SK-N-SH treated with all-trans-retinoic acid at 6 μM for 48 hours (cell line): ENCODE data around the gene NAB1.

Source experiments
- ATAC-seq: fragments of 200-7000 bp; cut with Tn5 transposase; 3 replicates; pipeline ENCODE4 v1.9.1; 2020; ENCODE audit warnings: mild to moderate bottlenecking, moderate library complexity
- BACH2 ChIP-seq: fragments of 250-450 bp; sonication (Bioruptor Pico); IDR thresholded peaks from 2 replicates; pipeline ENCODE4 v1.9.0; 2021; ENCODE audit warnings: mild to moderate bottlenecking, borderline replicate concordance
- CREB5 ChIP-seq: fragments of 250-450 bp; sonication (Bioruptor Pico); IDR thresholded peaks from 2 replicates; pipeline ENCODE4 v1.5.1; 2020; ENCODE audit warnings: low read depth, mild to moderate bottlenecking, moderate library complexity
- CSDC2 ChIP-seq: fragments of 250-450 bp; sonication (Bioruptor Pico); IDR thresholded peaks from 2 replicates; pipeline ENCODE4 v1.5.0; 2020; ENCODE audit warnings: mild to moderate bottlenecking, moderate library complexity
- ESRRG ChIP-seq: fragments of 250-450 bp; sonication (Bioruptor Pico); IDR thresholded peaks from 2 replicates; pipeline ENCODE4 v1.6.1; 2021; ENCODE audit warnings: mild to moderate bottlenecking
- GLIS3 ChIP-seq: fragments of 250-450 bp; sonication (Bioruptor Pico); IDR thresholded peaks from 2 replicates; pipeline ENCODE4 v1.5.0; 2020; ENCODE audit warnings: mild to moderate bottlenecking, moderate library complexity
- ISL1 ChIP-seq: fragments of 250-450 bp; sonication (Bioruptor Pico); IDR thresholded peaks from 2 replicates; pipeline ENCODE4 v2.1.2; 2022; ENCODE audit warnings: mild to moderate bottlenecking, moderate library complexity
- OSR1 ChIP-seq: fragments of 250-450 bp; sonication (Bioruptor Pico); IDR thresholded peaks from 2 replicates; pipeline ENCODE4 v1.8.0; 2022; ENCODE audit warnings: moderate library complexity, mild to moderate bottlenecking, inconsistent platforms
- PATZ1 ChIP-seq: fragments of 250-450 bp; sonication (Bioruptor Pico); IDR thresholded peaks from 2 replicates; pipeline ENCODE4 v1.8.0; 2020; ENCODE audit warnings: mild to moderate bottlenecking, moderate library complexity, borderline replicate concordance
- POU6F1 ChIP-seq: fragments of 250-450 bp; sonication (Bioruptor Pico); IDR thresholded peaks from 2 replicates; pipeline ENCODE4 v1.8.0; 2021; ENCODE audit warnings: low read depth, mild to moderate bottlenecking, moderate library complexity, borderline replicate concordance
- PPARA ChIP-seq: fragments of 250-450 bp; sonication (Bioruptor Pico); IDR thresholded peaks from 2 replicates; pipeline ENCODE4 v1.5.0; 2020; ENCODE audit warnings: mild to moderate bottlenecking, borderline replicate concordance
- SNAI2 ChIP-seq: fragments of 250-450 bp; sonication (Bioruptor Pico); IDR thresholded peaks from 2 replicates; pipeline ENCODE4 v1.5.0; 2020; ENCODE audit warnings: mild to moderate bottlenecking, moderate library complexity
- TCF4 ChIP-seq: fragments of 250-450 bp; sonication (Bioruptor Pico); IDR thresholded peaks from 2 replicates; pipeline ENCODE4 v1.8.0; 2021; ENCODE audit warnings: mild to moderate bottlenecking, moderate library complexity, borderline replicate concordance
- TOX ChIP-seq: fragments of 250-450 bp; sonication (Bioruptor Pico); IDR thresholded peaks from 2 replicates; pipeline ENCODE4 v1.8.0; 2021; ENCODE audit warnings: mild to moderate bottlenecking, moderate library complexity, borderline replicate concordance
- TSHZ2 ChIP-seq: fragments of 250-450 bp; sonication (Bioruptor Pico); IDR thresholded peaks from 2 replicates; pipeline ENCODE4 v1.5.0; 2020; ENCODE audit warnings: mild to moderate bottlenecking, moderate library complexity
- ZC3H10 ChIP-seq: fragments of 250-450 bp; sonication (Bioruptor Pico); IDR thresholded peaks from 2 replicates; pipeline ENCODE4 v1.5.1; 2021; ENCODE audit warnings: mild to moderate bottlenecking, moderate library complexity
- ZFP3 ChIP-seq: fragments of 250-450 bp; sonication (Bioruptor Pico); IDR thresholded peaks from 2 replicates; pipeline ENCODE4 v1.5.0; 2020; ENCODE audit warnings: mild to moderate bottlenecking, moderate library complexity
- ZFP30 ChIP-seq: fragments of 450-650 bp; formaldehyde crosslinking; IDR thresholded peaks from 2 replicates; pipeline ENCODE4 v1.5.0; 2022; ENCODE audit warnings: mild to moderate bottlenecking, moderate library complexity
- ZNF565 ChIP-seq: fragments of 450-650 bp; formaldehyde crosslinking; conservative IDR thresholded peaks from 2 replicates; pipeline ENCODE4 v1.5.0; 2020; ENCODE audit warnings: low read depth, mild to moderate bottlenecking, moderate library complexity
- ZNF70 ChIP-seq: fragments of 450-650 bp; formaldehyde crosslinking; IDR thresholded peaks from 2 replicates; pipeline ENCODE4 v1.5.0; 2020; ENCODE audit warnings: mild to moderate bottlenecking, moderate library complexity
- ZNF8 ChIP-seq: fragments of 450-650 bp; formaldehyde crosslinking; IDR thresholded peaks from 2 replicates; pipeline ENCODE4 v1.5.0; 2020; ENCODE audit warnings: mild to moderate bottlenecking, moderate library complexity

NAB1 gene

GRCh38 chr2:190625691-190626090 is 23.2 kb upstream of the NAB1 start:
- ATAC-seq: no peak

GRCh38 chr2:190626641-190627210 is 22.2 kb upstream of the NAB1 start:
- ATAC-seq: no peak
- TF ChIP-seq SNAI2: no peak
- no peak for TF ChIP-seq OSR1 (CRISPR knock-in tag)
- no peak for TF ChIP-seq POU6F1 (CRISPR knock-in tag)
- TF ChIP-seq ZC3H10 (CRISPR knock-in tag): no peak
- no peak for TF ChIP-seq ISL1 (CRISPR knock-in tag)
- TF ChIP-seq ZNF70 (CRISPR knock-in tag): no peak
- TF ChIP-seq ZNF8 (CRISPR knock-in tag): no peak
- TF ChIP-seq ESRRG (CRISPR knock-in tag): no peak
- TF ChIP-seq ZFP30 (CRISPR knock-in tag): no peak

More at GRCh38 chr2:190625691-190626090, 23.2 kb upstream of the NAB1 start:
- TF ChIP-seq SNAI2 (no peak), ZC3H10 (CRISPR knock-in tag) (no peak), POU6F1 (CRISPR knock-in tag) (no peak), ZNF565 (CRISPR knock-in tag) (no peak), ZFP30 (CRISPR knock-in tag) (no peak), OSR1 (CRISPR knock-in tag) (no peak), PATZ1 (CRISPR knock-in tag) (no peak), ISL1 (CRISPR knock-in tag) (no peak), CREB5 (CRISPR knock-in tag) (no peak), BACH2 (CRISPR knock-in tag) (no peak), TSHZ2 (no peak), GLIS3 (CRISPR knock-in tag) (no peak), ZFP3 (CRISPR knock-in tag) (no peak), TOX (CRISPR knock-in tag) (no peak), CSDC2 (CRISPR knock-in tag) (no peak), ZNF70 (CRISPR knock-in tag) (no peak), TCF4 (CRISPR knock-in tag) (no peak), PPARA (CRISPR knock-in tag) (no peak), ZNF8 (CRISPR knock-in tag) (no peak)
